ENCODE measurements around the gene MAPK8IP1.

DNA sequence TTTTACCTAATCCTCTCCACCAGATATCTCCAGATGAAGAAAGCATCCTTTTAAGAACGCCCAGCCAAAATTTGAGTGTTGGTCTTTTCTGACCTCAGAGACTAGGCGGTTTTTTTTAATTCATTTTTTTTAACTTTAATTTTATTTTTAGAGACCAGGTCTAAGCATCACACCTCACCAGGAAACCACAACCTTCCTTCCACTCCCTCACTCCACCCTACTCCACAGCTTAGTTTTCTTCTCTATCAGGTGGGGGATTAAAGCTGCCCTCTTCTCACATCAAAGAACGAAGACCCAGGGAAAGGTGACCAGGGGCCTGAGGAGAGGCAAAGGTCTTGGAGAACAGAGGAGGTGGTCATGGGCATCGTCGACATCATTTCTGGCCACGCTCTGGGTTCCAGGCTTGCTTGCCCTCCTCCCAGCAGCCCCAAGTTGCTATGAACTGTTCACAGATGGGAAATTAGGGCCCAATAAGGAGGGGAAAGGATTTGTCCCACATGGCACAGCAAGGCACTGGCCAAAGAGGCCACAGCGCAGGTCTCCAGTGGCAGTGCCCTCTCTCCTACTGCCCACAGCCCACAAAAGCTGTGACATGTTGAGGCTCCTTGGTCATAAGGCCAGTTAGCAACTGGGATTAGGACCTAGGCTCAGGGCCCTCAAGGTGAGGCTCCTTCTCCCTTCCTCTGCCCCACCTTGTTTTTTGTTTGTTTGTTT, 33.7 kb downstream of the MAPK8IP1 start:
- TF ChIP-seq, protein P1, sequence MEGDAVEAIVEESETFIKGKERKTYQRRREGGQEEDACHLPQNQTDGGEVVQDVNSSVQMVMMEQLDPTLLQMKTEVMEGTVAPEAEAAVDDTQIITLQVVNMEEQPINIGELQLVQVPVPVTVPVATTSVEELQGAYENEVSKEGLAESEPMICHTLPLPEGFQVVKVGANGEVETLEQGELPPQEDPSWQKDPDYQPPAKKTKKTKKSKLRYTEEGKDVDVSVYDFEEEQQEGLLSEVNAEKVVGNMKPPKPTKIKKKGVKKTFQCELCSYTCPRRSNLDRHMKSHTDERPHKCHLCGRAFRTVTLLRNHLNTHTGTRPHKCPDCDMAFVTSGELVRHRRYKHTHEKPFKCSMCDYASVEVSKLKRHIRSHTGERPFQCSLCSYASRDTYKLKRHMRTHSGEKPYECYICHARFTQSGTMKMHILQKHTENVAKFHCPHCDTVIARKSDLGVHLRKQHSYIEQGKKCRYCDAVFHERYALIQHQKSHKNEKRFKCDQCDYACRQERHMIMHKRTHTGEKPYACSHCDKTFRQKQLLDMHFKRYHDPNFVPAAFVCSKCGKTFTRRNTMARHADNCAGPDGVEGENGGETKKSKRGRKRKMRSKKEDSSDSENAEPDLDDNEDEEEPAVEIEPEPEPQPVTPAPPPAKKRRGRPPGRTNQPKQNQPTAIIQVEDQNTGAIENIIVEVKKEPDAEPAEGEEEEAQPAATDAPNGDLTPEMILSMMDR (IDR thresholded peaks at IDR 0.05), result no peak
- TF ChIP-seq SIN3A (IDR thresholded peaks at IDR 0.05; ENCODE audit: borderline replicate concordance, insufficient read depth, low read depth, low read length) (no peak), POLR2AphosphoS5 (IDR thresholded peaks at IDR 0.05; ENCODE audit: low read depth, low read length) (no peak), TCF7L2 (IDR thresholded peaks at IDR 0.05; ENCODE audit: low read depth, low read length) (no peak)
- TF ChIP-seq, protein P2, sequence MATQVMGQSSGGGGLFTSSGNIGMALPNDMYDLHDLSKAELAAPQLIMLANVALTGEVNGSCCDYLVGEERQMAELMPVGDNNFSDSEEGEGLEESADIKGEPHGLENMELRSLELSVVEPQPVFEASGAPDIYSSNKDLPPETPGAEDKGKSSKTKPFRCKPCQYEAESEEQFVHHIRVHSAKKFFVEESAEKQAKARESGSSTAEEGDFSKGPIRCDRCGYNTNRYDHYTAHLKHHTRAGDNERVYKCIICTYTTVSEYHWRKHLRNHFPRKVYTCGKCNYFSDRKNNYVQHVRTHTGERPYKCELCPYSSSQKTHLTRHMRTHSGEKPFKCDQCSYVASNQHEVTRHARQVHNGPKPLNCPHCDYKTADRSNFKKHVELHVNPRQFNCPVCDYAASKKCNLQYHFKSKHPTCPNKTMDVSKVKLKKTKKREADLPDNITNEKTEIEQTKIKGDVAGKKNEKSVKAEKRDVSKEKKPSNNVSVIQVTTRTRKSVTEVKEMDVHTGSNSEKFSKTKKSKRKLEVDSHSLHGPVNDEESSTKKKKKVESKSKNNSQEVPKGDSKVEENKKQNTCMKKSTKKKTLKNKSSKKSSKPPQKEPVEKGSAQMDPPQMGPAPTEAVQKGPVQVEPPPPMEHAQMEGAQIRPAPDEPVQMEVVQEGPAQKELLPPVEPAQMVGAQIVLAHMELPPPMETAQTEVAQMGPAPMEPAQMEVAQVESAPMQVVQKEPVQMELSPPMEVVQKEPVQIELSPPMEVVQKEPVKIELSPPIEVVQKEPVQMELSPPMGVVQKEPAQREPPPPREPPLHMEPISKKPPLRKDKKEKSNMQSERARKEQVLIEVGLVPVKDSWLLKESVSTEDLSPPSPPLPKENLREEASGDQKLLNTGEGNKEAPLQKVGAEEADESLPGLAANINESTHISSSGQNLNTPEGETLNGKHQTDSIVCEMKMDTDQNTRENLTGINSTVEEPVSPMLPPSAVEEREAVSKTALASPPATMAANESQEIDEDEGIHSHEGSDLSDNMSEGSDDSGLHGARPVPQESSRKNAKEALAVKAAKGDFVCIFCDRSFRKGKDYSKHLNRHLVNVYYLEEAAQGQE (IDR thresholded peaks at IDR 0.05; ENCODE audit: insufficient read depth in 1 of 2, low read depth in 2 of 2, low read length in 1 of 2), result no peak
